Forelimb muscle (tissue), 1 donor: ENCODE results near the gene KIAA1217. TPM values are rescaled to one million over a fixed set of nuclear protein-coding genes. Genes with fewer than 3 reads are reported as not detected.
"Not testable (repeated sequence)": the region's sequence is repeated elsewhere in the genome, so short reads cannot be mapped to it uniquely, and the experiment has no call there.

Experiments
- DNase-seq: peaks from one replicate; pipeline ENCODE4 v3.0.0-alpha.2; 2013; ENCODE audit warnings: low read depth
- polyA plus RNA-seq: library from polyadenylated mRNA; unstranded; fragments of 120-200 nt; gene quantifications from one replicate; pipeline ENCODE4 v1.2.1, GENCODE V29; 2013; ENCODE audit not compliant: insufficient read length

The KIAA1217 gene
- polyA plus RNA-seq, 1 donor = 36.0 TPM

DNA sequence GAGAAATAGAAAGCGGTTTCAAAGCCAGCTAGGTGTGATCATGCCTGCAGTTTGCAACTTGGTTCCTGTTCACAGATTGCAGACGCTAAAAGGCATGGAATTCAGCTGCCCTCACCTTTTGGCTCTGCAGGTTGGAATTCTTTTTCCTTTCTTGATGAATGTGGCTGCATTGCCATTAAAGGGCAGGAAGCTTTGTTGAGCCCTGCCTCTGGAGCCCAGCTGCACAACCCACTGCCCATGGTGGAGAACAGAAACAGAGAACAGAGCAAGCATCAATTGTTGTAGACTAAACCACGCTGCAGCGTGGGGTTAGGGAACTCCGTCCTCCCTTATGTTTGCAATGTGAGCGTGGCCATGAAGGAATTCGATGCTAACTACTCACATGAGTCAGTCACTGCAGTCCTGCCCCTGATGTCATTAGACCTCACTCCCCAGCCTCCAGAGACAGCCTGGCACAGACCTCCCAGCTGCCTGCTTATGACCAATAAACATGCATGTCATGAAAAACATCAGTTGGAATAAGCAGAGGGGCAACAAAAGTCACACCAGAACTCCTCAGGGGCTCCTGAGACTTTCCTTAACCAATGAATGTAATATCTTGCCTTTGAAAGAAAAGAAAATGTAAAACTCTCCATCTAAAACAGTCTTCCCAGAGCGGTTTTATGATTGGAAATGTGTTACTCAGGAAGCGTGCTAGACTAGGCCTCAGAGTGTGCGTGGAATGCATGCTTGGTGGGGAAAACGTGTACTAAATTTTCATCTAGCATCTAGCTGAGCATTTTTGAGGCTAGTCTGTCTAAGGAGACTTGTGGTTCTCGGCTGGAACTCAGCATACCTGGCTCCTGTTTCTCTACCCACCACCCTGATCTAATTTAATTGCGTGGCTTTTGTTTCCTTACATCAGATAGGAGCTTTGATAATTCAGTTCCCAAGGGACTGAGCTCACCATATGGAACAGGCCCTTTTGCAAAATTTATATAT, 232.2 kb downstream of the KIAA1217 start:
- DNase-seq = no peak

DNA sequence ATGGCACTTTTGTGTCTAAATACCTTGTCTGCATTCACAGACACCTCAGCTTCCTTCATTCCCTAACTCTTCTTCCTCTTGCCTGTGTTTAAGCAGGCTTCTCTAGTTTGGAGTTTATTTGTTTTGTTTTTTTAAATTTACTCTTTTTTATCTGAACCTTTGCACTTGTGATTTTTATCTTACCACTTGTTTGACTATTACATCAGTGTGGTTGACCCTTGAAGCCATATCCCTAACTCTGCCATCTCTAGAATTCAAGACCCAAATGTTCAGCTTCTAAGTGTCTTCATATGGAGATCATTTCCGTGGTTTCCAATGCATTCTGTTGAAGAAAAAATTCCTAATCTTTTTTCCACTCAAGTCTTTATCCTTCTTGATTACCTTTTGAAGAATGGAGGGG, 233.3 kb downstream of the KIAA1217 start:
- no peak for DNase-seq

DNA sequence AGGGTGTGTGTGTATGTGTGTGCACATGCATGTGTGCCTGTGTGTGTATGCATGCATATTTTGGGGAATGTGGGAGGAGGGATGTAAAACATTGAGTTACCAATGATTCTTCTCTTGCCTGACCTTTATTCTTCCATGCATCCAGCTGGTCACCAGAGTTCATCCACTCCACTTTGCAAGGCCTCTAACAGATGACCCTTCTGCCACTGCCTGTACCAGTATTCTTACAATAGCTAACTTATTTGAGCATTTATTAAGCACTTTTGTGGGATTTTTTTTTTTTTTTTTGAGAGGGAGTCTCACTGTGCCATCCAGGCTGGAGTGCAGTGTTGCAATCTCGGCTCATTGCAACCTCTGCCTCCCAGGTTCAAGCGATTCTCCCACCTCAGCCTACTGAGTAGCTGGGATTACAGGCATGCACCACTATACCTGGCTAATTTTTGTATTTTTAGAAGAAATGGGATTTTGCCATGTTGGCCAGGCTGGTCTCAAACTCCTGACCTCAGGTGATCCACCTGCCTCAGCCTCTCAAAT, 233.8 kb downstream of the KIAA1217 start:
- DNase-seq = not testable (repeated sequence)

DNA sequence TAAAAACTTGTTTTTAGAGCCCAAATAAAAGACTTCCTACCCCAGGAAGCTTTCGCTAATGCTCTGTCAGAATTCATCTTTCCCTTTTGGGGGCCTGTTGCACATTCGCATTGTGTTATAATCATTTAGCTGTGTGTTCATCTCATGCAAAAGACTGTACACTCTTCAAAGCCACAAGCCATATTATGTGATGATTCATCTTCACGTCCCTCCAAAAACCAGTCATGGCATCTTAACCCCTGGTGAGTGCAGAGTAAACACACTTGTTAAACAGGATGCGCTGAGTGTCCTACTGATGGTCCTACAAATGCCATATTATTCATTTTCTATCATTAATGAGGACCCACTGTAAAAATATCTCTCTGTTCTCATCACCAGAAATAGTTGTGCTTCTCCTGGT, 235.4 kb downstream of the KIAA1217 start:
- no peak for DNase-seq

DNA sequence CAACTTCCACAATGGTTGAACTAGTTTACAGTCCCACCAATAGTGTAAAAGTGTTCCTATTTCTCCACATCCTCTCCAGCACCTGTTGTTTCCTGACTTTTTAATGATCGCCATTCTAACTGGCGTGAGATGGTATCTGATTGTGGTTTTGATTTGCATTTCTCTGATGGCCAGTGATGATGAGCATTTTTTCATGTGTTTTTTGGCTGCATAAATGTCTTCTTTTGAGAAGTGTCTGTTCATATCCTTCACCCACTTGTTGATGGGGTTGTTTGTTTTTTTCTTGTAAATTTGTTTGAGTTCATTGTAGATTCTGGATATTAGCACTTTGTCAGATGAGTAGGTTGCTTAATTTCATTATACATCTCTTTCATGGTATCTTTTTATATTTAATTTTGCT, 237.0 kb downstream of the KIAA1217 start:
- DNase-seq = not testable (repeated sequence)

DNA sequence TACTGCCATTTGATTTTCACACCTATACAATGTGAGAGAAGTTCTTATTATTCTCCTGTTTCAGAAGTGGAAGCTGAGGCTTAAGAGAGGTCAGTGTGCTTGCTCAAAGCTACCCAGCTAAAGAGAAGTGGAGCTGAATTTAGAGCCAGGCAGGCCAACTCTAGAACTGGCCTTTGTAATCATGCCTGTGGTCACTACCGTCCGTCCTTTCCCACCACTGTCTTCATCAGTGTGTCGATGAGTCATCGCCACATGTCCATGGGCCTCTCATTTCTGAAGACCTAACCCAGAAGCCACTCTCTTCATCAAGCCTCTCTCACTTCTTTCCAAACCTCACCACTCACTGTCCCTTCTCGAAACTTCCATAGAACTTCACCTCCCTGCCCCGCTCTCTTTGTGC, 237.8 kb downstream of the KIAA1217 start:
- DNase-seq = no peak

DNA sequence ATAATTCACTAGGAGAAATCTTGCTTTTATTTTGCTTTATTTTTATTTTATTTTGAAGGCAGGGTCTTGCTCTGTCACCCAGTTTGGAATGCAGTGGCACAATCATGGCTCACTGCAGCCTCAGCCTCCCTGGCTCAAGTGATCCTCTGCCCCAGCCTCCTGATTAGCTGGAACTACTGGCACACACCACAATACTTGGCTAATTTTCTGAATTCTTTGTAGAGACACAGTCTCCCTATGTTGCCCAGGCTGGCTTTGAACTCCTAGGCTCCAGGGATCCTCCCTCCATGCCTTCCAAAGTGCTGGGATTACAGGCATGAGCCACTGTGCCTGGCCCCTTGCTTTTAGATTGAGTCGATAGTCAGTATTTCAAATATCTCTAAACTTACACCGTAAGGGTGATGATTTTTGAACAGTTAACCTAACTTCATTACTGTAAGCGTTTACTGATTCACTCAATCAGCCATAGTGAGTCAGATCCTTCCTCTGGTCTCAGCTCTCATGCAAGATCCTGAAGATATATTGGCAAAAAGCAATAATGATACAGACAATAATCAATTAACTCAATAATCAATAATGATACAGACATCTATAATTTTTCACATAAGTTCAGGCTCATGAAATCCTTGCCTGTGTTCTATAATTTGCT, 239.5 kb downstream of the KIAA1217 start:
- no peak for DNase-seq

DNA sequence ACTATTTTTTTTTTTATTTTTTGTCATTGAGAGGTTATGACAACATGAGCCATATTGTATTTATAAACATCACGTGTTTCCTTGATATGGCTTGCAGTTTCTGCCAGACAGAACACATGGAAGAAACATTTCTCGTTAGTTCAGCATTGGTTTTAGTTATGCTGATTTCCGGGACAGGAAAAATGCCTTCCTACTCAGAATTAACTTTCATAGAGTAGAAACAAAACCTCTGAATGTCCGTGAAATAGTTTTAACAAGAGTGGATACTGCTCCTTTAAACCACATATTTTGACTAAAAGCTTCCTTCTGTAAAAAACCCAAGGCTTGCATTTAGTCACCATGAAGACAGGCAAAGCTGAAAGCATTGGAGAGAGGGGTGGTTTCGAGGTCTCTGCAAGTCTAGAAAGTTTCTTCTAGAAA, 240.4 kb downstream of the KIAA1217 start:
- no peak for DNase-seq

DNA sequence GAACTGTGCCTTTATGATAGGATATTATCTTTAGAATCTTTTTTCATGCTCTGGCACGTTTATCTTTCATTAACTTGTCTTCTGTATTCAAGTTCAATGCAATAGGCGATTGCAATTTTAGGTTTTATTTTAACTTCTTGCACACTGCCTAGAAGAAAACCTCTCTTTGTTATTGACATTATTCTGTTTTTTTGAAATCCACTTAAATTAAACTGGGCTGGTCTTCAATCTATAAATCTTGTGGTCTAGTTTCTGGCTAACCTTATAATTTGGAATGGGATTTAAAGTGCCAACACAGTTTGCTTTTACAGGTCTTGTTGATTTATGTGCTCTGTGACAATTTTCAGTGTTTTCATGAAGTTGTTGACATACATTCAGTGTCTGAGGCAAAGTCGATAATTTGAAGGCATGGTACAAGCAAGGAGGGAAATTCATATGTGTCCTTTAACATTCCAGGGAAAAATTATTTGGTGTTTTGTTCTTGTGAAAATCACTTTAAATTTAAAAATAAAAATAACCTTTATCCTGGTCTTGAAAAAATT, 240.9 kb downstream of the KIAA1217 start:
- DNase-seq = no peak

DNA sequence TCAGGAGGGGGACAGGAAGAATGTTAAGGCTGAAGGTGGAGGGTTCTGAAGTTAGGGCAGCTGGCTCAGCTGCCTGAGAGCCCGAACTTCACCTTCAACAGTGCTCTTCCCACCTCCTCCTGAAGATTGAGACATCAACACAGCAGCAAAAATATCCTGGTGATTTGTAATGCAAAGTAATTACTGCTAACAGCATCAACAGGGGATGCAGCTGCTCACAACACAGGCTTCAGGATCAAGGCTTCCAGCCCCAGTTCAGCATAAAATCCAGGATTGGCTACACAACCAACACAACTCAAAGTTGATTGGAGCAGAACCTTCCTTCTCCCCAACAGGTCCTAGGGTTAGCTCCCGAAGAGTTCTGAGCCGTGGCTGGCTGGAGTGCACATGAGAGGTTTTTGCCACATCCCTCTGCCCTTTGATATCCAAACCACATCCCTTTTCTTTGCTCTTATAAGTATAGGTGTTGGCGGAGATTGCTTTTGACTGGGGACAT, 242.4 kb downstream of the KIAA1217 start:
- no peak for DNase-seq

DNA sequence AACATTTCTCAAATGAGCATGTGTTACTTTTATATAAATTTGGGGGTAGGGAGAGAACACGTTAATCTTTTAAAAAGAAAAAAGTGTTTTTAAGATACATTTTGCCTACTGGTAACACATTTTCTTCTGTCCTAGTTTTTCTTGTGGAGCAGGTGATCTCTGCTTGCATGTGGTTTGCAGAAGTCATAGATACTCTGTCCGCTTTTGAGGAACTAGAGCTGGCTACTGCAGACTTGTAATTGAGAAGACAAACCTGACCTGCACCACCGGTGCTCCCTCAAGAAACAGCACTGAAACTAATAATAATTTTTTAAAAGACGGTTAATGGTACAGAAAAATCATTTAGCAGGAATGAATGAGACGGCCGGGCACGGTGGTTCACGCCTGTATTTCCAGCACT, 243.1 kb downstream of the KIAA1217 start:
- DNase-seq = no peak

DNA sequence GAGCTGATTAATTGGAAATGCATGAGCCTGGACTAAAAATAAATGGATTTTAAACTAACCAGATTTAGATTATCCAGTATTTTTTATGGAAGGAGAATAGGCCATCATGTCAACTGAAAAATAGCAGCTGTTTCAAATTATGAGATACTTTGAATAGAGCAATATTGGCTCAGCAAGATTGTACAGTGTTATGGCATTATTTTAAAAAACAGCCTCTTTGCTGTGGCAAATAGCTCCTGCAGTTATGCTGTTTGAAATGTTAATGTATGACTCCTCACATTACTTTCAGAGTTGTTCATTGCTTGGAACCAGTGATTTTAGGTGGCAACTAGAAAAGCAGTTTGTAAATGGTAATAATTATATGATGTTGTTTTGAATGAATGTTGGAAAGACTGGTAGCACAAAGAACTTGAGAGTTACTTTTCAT, 244.5 kb downstream of the KIAA1217 start:
- no peak for DNase-seq

DNA sequence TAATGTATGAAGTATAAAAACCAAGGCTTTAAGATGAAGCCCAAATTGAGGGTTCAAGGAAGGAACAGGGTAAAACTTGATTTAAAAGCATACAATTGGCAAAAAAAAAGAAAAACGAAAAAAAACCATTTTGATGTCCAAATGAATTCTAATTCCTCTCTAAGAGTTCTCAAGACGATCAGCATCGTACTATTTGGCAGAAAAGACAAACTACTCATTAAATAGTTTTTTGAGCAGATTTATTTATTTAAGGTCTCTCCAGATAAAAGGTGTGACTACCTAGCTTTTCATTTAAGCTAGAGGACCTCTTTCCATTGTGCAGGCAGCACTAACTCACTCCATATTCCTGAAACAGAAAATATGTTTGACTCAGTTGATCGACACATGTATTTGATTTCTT, 245.0 kb downstream of the KIAA1217 start:
- DNase-seq = no peak

DNA sequence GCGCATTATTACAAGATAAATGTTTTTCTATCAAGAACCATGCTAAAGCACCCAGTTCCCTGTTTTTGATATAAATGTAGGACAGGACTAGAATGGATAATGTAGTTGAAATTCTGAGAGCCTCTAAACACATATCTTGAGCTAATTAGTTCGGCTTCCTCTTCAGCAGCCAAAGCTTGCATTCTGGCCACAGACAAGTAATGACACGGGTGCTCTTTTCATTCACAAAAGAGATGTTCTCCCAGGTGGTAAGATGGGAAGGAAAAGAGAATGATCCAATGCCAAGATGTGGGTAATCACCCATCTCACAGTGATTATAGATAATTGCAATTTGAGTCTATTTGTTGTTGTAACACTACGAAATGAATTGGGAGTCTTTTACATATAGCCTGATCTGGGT, 246.5 kb downstream of the KIAA1217 start:
- DNase-seq = no peak

DNA sequence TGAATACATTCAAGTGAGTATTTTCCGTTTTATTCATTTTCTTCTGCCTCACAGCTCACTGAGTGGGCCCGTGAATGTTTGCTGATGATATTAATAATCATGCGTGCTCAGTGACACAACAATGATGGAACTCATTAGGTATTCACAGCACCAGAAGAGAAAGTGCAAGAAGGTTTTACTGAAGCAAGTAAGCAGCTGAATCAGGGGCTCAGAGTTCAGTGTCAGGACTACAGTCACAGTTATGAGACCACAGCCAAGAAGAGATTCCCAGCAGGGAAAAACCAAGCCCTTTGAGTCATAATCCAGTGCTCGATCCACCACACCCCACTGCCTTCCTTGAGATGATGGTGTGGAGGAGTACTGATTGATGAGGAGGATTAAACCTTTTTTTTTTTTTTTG, 247.4 kb downstream of the KIAA1217 start:
- no peak for DNase-seq

DNA sequence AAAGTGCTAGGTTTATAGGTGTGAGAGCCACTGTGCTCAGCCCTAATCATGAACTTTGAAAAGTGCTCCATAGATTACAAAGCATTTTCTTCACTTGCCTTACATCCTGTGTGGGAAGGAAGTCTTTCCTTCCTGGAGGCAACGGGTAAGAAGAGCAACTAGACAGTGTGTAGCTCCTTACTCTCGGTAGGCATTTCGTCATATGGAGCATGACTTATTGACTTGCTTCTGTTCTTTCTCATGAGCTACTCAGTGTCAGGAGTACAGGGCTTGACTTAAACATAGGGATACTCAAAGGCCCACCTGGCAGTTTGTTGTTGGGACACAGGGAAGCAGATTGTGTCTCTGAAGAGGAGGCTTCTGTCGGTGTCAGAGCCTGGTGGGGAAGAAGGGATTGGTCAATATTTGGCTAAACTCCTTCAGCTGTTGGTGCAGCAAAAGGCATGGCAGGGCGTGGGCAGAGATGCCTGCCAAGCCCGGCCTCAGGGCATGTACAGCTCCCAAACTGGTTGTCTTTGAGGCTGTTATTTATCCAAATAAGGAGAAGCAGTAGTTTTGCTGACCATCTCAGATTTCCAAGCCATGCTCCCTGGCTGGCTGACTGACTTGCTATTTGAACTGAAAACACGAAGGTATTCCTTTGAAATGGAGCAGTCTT, 248.9 kb downstream of the KIAA1217 start:
- DNase-seq = no peak

DNA sequence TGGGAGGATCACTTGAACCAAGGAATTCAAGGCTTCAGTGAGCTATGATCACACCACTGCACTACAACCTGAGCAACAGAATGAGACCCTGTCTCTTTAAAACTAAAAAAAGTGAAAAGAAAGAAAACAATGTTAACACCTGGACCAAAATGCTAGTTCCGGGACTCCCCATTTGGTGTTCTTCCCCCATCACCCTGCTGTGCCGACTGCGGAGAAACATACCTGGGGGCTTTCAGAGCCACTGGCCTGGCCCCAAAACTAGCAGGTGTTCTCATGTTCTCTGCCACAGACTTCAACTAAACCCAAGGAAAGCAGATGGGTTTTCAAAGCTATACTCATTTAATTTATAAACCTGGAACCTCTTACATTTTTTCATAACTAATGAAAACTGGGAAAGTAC, 250.9 kb downstream of the KIAA1217 start:
- no peak for DNase-seq

DNA sequence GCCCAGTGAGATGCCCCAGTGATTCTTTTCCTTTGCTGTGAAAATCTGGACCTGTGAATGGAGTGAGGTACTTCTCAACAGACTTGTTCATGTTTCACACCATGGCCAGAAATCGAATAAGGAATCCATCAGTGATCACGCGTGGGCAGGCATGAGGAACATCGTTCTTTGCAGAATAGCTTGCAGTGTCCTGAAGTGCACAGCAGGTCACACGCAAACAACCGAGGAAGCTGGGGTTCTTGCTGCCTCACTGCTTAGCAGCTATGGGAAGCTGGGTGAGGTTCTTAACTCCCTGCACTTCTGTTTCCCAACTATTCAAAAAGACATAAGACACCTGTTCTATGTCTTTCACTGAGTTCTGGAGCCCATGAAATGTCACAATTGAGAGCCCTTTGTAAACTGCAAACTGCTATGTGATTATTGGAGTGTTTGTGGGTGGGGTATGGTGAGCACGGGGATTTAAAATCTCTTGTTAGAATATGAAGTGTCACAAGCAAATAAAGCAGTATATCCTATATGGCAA, 253.4 kb downstream of the KIAA1217 start:
- DNase-seq = no peak

DNA sequence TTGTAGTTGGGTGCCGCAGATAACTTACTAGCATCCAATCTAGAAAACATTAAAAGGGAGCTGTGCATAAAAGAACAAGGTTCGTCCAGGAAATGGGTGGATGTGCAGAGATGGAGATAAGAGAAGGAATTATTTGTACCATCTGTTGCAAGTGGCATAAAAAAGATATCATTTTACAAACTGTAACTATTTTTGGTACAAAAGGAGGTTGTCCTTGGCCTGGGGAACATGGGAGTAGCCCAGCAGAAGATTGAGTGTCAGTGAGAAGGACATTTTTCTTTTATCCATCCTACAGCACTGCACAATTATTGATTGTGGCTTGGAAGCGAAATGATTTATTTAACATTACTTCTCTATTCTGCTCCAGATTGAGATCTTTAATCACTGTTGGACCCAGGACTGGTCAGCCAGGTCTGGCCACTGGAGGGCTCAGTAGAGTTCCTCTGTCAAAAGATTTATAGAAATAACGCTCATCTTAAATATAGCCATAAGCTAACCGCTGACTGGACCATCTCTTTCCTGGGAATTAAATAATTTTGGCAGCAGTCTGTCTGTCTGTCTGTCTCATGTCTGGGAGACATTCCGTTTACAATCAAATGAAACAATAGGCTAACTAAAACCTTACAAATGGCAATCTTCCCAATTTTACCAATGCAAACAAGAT, 254.1 kb downstream of the KIAA1217 start:
- no peak for DNase-seq

DNA sequence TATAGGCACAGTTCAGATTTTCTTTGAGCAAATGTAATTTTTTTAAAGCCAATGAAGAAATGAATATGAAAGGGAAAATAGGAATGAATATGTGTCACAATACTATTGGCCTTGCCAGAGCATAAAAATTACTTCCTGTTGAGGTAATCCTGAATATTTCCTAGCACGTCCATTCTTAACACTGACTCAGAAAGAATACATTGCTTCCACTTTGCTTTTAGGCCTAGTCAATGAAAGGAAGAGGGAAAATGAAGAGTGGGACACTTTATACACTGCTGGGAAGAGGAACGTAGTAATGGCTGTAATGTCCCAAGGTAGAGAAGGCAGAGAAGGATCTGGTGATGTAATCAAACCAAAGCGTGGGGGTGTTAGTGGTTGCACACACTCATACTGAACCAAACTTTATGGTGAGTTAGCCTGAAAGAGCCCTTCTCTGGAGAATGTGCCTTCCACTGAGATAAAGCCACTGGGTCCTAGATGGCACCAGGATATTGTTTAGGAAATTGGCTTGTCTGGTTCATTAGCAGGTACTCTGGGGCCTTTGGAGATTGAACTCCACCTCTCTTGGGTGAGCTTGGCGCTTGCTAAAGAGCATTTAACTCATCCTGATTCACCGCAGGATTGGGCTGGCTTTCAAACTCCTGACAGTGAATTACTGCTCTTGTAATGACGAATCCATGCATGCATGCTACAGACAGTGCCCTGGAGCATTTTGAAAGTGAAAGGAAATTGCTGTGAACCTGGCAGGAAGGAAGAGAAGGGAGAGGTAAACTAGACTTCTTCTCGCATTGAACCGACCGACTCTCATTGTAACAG, 254.9 kb downstream of the KIAA1217 start:
- no peak for DNase-seq
